Raji (cell line): ENCODE measurements around the gene IQGAP2.

Source experiments
- POLR2A ChIP-seq: IDR thresholded peaks from 2 replicates; pipeline ENCODE4 v1.6.1; 2011; ENCODE audit warnings: low read depth, low read length, control low read depth; ENCODE audit not compliant: insufficient read depth

IQGAP2 gene

DNA sequence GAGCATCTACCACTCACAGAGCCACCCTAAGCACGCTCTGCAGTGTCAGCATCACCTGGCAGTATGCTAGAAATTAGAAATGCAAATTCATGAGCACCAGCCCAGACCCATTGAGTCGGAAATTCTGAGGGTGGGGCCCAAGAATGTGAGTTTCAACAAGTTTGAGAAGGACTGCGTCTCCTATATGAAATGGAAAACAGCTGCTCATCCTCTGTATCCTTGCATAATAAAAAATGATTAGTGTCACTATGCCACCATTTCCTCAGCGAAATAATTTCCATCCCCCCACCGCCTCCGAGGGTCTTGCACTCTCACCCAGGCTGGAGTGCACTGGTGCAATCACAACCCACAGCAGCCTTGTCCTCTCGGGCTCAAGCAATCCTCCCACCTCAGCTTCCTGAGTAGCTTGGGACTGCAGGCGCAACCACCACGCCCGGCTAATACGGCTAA, 1.3 kb upstream of the IQGAP2 start:
- no peak for TF ChIP-seq POLR2A

DNA sequence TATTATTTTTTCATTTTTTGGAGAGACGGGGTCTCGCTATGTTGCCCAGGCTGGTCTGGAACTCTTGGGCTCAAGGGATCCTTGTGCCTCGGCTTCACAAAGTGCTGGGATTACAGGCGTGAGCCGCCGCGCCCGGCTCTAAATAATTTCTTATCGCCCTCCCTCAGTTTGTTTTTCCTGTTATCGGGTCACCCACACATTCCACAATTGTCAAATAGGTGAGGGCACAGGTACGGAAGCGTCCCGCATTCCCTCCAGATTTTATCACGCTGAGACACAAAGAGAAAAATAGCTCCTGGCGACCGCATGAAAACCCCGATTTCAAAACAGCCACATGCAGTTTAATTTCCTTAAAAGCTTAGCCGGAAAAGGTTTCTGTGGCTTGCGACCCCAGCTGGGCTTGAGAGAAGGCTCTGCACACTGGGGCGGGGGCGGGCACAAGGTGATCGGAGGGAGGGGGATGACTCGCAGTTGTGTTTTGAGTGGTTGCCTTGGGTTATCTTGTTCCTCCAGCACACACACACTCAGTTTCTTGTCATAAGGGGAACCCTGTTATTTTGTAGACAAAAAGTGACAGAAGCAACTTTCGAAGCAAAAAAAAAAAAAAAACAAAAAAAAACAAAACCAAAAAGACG, 717 bp upstream of the IQGAP2 start:
- TF ChIP-seq POLR2A, result no peak

DNA sequence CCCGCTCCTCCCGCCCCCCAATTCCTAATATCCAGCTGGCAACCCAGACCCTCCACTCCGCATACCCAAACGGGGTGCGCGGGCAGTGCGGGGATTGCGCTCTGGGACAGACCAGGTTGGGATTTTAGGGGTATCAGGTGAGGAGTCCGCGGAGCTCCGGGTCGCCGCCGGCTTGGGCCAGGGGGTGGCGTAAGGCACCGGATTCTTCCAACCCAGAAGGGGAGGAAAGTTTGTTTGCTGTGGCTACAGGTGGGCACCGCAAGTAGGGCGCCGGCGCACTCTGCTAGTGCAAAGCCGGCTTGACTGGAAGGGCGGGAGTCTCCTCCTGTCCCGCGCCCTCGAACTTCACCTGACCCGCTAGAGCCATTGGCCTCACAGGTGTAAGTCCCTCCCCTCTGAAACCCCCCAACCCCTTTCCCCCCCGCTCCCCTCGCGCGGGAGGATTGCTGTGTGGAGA, 709 bp downstream of the IQGAP2 start:
- no peak for TF ChIP-seq POLR2A

DNA sequence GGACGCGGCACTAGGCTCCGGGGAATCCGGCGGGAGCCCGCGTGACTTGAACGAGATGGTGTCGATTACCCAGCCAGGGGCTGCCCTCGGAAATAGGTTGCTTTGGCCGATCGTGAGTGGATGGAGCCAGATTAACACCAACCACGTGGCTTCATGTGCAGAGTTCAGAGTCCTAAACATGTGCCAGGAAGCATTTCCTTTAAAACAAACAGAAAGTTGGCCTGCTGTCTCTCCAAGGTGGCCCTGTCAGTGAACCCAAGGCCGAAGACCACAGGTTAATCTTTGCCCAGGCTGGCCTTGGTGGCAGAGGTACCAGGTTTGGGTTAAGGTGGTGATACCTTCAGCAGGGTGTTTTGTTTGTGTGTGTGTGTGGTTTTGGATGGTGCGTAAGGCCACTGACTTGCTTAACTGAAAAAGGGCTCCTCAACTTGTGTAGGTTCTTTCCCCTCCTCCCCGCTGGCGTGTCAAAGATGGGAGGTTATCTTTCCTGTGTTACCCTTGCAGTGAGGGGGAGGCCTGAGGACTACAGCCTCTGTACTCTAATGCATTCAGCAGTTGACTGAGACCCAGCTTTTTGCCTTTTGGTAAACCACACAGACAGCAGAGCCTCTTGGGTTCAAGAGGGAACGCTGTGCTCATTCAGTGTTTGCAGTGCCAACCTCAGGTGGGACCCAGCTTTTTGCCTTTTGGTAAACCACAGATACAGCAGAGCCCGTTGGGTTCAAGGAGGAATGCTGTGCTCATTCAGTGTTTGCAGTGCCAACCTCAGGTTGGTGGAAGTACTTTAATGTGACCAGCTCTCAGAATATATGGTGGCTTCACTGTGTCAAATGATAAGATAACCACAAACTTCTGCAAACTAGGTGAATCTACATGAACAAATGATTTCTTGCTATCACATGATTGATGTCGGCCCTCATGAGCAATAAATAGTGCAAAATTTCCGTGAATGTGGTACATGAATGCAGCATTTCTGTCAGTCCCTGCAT, 1.4 kb downstream of the IQGAP2 start:
- TF ChIP-seq POLR2A, result no peak

DNA sequence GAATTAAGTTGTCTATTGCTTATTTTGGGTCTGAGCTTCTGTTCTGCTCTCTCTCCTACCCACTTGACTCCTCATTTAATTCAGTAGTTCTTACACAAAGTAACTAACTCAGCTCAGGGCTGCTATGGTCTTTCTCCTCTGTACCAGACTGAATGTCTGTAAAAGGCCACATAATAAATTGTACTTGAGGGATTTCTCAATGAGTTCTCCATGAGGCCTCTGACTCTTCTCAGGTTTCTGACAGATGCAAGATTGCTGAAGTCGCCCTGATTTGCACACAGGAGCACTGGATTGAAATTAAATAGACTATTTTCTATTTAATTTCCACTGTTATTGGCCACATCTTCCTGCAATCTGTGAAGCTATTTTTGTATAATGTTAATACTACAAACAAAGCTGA, 2.9 kb downstream of the IQGAP2 start:
- no peak for TF ChIP-seq POLR2A

DNA sequence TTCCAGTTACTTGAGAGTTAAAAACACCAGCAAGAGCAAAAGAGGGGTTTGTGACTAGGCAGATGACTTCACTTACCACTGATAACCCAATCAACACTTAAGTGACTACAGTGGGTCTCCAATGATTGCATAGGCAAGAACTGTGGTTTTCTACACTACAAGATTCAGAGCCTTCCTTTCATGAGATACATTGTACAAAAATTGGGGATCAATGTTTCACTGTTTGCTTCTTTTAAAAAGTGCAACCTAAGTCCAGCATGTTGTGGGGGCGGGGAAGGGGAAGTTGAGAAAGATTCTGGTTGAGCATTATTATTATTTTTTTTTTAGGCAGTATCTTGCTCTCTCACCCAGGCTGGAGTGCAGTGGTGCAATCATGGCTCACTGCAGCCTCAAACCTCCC, 3.6 kb downstream of the IQGAP2 start:
- TF ChIP-seq POLR2A, result no peak

DNA sequence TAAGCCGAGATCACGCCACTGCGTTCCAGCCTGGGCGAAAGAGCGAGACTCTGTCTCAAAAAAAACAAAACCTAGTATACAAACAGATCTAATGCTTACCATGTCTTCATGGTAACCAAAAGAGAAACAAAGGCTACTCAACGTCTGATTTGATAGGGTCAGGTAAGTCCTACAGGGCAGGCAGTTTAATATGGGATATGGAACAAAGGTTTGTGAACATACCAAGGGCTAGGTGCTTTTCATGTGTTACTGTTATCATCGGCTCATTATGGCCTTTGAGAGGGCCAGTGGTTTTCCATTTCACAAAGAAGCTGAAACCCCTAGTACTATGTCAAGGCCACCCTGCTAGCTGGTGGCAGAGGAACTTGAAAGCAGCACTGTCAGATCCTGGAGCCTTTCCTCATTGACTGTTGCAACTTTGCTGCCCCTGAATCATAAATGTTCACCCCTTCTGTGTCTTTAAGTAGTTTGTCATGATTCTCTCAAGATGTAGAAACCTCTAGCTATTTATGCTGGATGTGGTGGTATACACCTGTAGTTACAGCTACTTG, 5.1 kb downstream of the IQGAP2 start:
- no peak for TF ChIP-seq POLR2A

DNA sequence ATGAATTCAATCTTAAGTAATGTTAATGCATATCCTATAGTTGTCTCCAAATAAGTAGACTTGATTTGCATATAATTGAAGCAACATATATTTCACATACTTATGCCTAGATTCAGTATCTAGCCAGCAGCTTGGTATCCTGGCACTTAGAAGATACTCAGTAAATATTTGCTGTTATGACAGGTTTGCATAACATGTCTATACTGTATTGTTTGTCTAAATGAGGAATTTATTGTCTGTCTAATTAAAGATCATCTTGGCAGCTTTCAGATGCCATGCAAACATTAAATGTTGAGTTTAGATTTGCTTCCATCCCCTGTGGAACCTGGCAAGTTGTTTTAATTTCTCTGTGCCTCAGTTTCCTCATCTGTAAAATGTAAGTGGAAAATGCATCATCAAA, 9.4 kb downstream of the IQGAP2 start:
- TF ChIP-seq POLR2A, result no peak

DNA sequence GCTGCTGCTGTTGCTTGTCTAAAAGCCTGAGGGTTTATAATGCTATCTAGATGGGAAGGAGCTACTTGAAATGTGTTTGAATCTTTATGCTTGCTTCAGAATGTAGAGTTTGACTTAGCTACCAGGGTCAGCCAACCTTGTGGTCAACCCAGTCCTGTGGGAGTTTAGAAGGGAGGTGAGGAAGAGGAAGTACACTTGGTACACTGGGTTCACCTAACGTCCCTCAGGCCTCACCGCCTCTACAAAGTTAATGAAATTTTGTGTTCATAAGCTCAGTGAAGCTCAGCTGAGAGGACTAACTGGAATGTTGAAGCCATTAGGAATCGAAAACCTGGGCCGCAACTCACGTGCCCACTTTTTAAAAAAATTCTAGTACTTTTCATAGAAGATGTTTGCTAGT, 10.7 kb downstream of the IQGAP2 start:
- TF ChIP-seq POLR2A, result no peak

DNA sequence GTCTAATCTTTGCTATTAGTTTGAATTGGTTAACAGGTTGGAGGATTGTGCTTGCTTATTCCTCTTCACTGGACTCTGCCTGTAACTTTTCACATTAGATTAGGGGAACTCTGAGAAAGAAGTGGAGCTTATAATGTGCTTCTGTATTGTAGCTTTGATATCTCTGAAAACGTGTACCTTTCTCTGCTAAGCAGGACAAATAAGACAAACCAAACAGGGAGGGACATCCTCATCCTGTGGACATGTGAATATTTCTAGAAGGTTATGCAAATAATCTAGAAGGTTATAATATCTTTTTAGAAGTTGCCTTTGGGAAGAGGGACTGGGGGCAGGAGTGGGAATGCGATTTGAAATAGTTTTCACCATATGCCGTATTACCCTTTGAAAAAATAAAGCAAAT, 11.7 kb downstream of the IQGAP2 start:
- TF ChIP-seq POLR2A, result no peak

DNA sequence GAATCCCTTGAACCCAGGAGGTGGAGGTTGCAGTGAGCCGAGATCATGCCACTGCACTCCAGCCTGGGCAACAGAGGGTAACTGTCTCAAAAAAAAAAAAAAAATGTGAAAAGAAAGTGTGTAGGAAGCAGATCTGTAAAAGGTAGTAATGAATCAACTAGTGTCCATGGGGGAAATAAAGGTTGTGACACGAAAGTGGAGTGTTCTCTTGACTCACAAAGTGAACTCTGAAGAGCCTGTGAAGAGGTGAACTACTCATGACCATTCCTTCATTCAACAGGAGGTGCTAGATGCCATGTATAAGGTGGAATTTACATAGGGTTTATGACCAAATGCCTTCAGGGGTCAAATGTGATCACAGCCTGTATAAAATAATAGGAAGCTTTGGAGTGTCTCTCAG, 12.8 kb downstream of the IQGAP2 start:
- TF ChIP-seq POLR2A, result no peak

DNA sequence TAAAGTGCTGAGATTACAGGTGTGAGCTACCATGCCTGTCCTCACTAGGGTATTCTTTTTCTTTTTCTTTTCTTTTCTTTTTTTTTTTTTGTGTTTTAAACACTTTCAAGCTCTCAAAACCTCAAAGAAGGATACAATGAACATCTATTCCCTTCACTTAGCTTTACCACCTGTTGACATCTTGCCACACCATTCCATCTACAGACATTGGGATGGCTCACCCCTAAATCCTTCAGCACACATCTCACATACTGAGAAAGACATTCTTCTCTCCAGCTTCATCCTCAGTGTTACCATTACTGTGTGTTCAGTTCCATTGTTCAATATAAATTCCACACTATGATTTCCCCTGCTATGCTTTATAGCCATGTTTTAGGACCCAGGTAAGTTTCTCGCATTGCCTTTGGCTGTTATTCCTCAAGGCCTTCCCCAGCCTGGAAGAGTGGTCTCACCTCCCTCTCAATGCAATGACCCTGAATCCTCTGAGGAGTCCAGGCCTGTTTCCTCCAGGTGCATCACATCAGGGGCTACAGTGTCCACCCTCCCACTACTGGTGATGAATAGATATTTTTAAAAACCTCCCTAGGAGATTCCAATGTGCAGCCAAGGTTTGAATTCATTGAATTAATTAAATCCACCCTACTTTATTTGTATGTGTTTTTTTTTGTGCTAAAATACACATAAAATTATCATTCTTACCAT, 16.7 kb downstream of the IQGAP2 start:
- no peak for TF ChIP-seq POLR2A

DNA sequence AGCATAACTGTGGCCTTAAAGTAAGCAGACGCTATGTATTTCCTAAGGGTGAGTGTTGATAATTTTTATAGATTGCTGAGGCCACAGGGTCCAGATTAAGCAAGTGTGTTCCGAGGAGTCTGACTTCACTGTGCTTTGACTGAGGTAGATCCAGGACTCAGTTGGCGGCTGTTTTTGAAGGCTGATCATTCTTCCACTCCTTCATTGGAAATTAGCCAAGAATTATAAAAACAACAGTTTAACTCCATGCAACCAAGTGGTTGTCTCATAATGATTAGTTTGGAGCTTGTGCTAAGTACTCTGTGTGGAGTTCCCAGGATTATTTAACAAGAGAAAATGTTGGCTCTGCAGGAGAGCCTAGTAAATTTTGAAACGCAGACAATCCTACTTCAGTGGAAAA, 19.1 kb downstream of the IQGAP2 start:
- no peak for TF ChIP-seq POLR2A

DNA sequence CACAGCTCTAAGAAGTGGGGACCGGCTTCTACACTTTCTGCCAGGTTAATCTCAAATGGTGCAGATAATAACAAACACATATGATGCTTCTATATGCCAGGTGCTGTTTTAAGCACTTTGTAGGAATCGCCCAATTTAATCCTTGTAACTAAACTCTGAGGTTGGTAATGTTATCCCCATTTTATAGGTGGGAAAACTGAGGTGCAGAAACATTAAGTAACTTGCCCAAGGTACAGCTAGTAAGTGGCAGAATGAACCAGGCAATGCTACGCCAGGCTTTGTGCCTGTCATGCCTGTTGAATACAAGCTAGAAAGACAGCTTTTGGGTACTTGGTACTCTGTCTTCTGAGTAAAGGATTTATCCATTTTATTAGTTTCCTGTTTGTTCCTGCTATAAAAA, 19.7 kb downstream of the IQGAP2 start:
- TF ChIP-seq POLR2A, result no peak

DNA sequence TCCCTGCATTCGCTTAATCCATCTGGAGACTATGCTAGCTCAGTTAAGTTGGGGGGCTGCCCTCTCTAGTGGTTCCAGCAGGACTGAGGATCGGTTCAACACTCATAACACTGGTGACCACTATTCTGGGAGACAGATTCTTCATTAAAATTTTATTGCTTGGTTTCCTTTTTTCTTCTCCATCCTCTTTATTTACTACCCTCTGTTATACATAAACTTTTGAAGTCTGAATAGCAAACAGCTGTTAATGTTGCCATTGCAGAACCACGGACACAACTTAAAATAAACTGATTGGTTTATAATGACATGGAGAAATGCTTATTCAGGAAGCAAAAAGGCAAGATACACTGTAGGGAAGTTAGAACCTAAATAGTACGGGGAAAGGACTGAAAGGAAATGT, 22.1 kb downstream of the IQGAP2 start:
- no peak for TF ChIP-seq POLR2A
